Esophagus mucosa (tissue), 1 donor: ENCODE results near the gene ADAM12. TPM values are rescaled to one million over a fixed set of nuclear protein-coding genes. Genes with fewer than 3 reads are reported as not detected.
"Not testable (repeated sequence)": the region's sequence is repeated elsewhere in the genome, so short reads cannot be mapped to it uniquely, and the experiment has no call there.

Source experiments
- ATAC-seq: fragments of 200-7000 bp; cut with Tn5 transposase; one replicate; pipeline ENCODE4 v1.9.1; 2020
- total RNA-seq: library from RNA; stranded (reverse); gene quantifications from one replicate; pipeline ENCODE4 v1.2.4, GENCODE V29; 2023
- donor health status: DM: yes; HTN: yes; CAD: no.

ADAM12 gene
- total RNA-seq, 1 donor from 2014 or later: 0.64 TPM

GRCh38 chr10:126049759-126050700, 338.2 kb downstream of the ADAM12 start:
- ATAC-seq: peak; percentile 11

GRCh38 chr10:126047749-126048148, 340.5 kb downstream of the ADAM12 start:
- not testable (repeated sequence) for ATAC-seq

GRCh38 chr10:126046831-126047230, 341.4 kb downstream of the ADAM12 start:
- no peak for ATAC-seq

- ATAC-seq: no peak
Observed at GRCh38 chr10:126045861-126046260, 342.4 kb downstream of the ADAM12 start.

GRCh38 chr10:126043389-126043788, 344.9 kb downstream of the ADAM12 start:
- no peak for ATAC-seq

GRCh38 chr10:126042906-126043305, 345.4 kb downstream of the ADAM12 start:
- ATAC-seq: no peak

GRCh38 chr10:126042354-126042753, 345.9 kb downstream of the ADAM12 start:
- ATAC-seq: no peak

GRCh38 chr10:126041804-126042231, 346.5 kb downstream of the ADAM12 start:
- ATAC-seq: peak; percentile 90

- ATAC-seq: no peak
Observed at GRCh38 chr10:126041117-126041516, 347.2 kb downstream of the ADAM12 start.

GRCh38 chr10:126037946-126038345, 350.3 kb downstream of the ADAM12 start:
- no peak for ATAC-seq

GRCh38 chr10:126036515-126036914, 351.8 kb downstream of the ADAM12 start:
- ATAC-seq: no peak

- ATAC-seq: no peak
Observed at GRCh38 chr10:126034586-126034985, 353.7 kb downstream of the ADAM12 start.

GRCh38 chr10:126029999-126030398, 358.3 kb downstream of the ADAM12 start:
- no peak for ATAC-seq

GRCh38 chr10:126027692-126028091, 360.6 kb downstream of the ADAM12 start:
- ATAC-seq: no peak

- ATAC-seq: no peak
Observed at GRCh38 chr10:126022841-126023240, 365.4 kb downstream of the ADAM12 start.

- no peak for ATAC-seq
Observed at GRCh38 chr10:126021833-126022500, 366.3 kb downstream of the ADAM12 start.

- ATAC-seq: no peak
Observed at GRCh38 chr10:126017961-126018560, 370.2 kb downstream of the ADAM12 start.

- ATAC-seq: no peak
Observed at GRCh38 chr10:126016882-126017281, 371.4 kb downstream of the ADAM12 start.

- ATAC-seq: no peak
Observed at GRCh38 chr10:126016156-126016805, 372.0 kb downstream of the ADAM12 start.

GRCh38 chr10:126015413-126015812, 372.9 kb downstream of the ADAM12 start:
- no peak for ATAC-seq

GRCh38 chr10:126014309-126014708, 374.0 kb downstream of the ADAM12 start:
- ATAC-seq: no peak

- no peak for ATAC-seq
Observed at GRCh38 chr10:126013489-126014281, 374.6 kb downstream of the ADAM12 start.
